8988T (cell line): ENCODE data around the gene MSI2.

Source experiments
- DNase-seq: peaks from one replicate; pipeline ENCODE4 v3.0.0; 2011

MSI2 gene

GRCh38 chr17:57515662-57516211 lies 259.4 kb downstream of the MSI2 start:
- no peak for DNase-seq

GRCh38 chr17:57516290-57517230 lies 260.2 kb downstream of the MSI2 start:
- no peak for DNase-seq

- no peak for DNase-seq
Measured at GRCh38 chr17:57517273-57517631, 260.9 kb downstream of the MSI2 start.

- DNase-seq, result no peak
Measured at GRCh38 chr17:57517632-57518456, 261.5 kb downstream of the MSI2 start.

GRCh38 chr17:57518587-57519581 lies 262.6 kb downstream of the MSI2 start:
- DNase-seq, result no peak

GRCh38 chr17:57519800-57520199 lies 263.5 kb downstream of the MSI2 start:
- no peak for DNase-seq

GRCh38 chr17:57521606-57522005 lies 265.3 kb downstream of the MSI2 start:
- no peak for DNase-seq

GRCh38 chr17:57522042-57523005 lies 266.0 kb downstream of the MSI2 start:
- no peak for DNase-seq

- no peak for DNase-seq
Measured at GRCh38 chr17:57523926-57524632, 267.8 kb downstream of the MSI2 start.

GRCh38 chr17:57524839-57525568 lies 268.7 kb downstream of the MSI2 start:
- DNase-seq, result no peak

- no peak for DNase-seq
Measured at GRCh38 chr17:57527221-57528057, 271.1 kb downstream of the MSI2 start.

- DNase-seq, result no peak
Measured at GRCh38 chr17:57528058-57528451, 271.7 kb downstream of the MSI2 start.

- no peak for DNase-seq
Measured at GRCh38 chr17:57530026-57530425, 273.7 kb downstream of the MSI2 start.

GRCh38 chr17:57530508-57530907 lies 274.2 kb downstream of the MSI2 start:
- no peak for DNase-seq

GRCh38 chr17:57531078-57531477 lies 274.8 kb downstream of the MSI2 start:
- DNase-seq, result no peak

- DNase-seq, result no peak
Measured at GRCh38 chr17:57531648-57532504, 275.6 kb downstream of the MSI2 start.

GRCh38 chr17:57532556-57532955 lies 276.2 kb downstream of the MSI2 start:
- no peak for DNase-seq

- DNase-seq, result no peak
Measured at GRCh38 chr17:57532966-57533365, 276.6 kb downstream of the MSI2 start.
